Activated T-cell treated with anti-CD3 and anti-CD28 coated beads for 1 hour (primary cell): Measurements from ENCODE around the gene CRAMP1.

Source experiments
- DNase-seq: peaks from one replicate; pipeline ENCODE4 v3.0.0-alpha.2; 2020; ENCODE audit warnings: low read depth

The CRAMP1 gene

GRCh38 chr16:1635070-1635469, 22.9 kb downstream of the CRAMP1 start:
- no peak for DNase-seq

- no peak for DNase-seq
Measured at GRCh38 chr16:1637526-1637925, 25.4 kb downstream of the CRAMP1 start.

DNA sequence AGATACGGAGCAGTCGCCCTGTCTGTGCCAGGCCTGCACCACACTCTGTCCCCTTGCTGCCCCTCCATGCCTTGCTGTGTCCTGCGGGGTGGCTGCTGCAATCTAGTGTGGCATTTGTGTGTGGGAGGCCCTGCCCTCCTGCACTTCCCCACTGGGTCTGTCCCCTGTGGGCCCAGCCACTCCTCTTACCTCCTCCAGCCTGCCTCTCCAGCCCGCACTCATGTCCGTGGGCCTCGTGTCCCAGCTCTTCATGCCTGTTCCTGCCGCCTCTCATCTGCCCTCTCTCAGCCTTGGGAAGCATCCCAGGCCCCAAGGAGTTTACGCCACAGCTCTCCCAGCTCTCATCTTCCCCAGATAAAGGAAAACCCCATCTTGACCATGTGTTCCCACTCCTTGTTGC, 26.6 kb downstream of the CRAMP1 start:
- no peak for DNase-seq

- DNase-seq, result no peak
Measured at GRCh38 chr16:1639282-1639681, 27.1 kb downstream of the CRAMP1 start.

DNA sequence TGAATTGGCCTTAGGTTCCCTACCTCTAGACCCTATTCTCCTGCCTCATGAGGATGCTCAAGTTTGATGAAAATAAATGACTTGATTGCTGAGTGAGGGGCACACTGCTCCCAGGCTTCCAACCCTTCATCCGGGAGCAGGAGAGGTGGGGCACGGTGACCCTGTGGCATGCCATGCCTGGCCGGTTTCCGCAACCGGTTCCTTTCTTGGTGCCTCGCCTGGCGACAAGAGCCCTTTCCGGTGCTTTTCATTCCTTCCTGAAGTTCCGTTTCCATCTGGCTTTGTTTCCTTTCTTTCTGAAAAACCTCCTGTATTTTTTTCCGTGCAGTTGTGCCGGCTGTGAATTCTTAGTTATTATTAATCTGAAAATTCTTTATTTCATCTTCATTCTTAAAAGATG, 27.7 kb downstream of the CRAMP1 start:
- no peak for DNase-seq

- no peak for DNase-seq
Measured at GRCh38 chr16:1640261-1640941, 28.2 kb downstream of the CRAMP1 start.

DNA sequence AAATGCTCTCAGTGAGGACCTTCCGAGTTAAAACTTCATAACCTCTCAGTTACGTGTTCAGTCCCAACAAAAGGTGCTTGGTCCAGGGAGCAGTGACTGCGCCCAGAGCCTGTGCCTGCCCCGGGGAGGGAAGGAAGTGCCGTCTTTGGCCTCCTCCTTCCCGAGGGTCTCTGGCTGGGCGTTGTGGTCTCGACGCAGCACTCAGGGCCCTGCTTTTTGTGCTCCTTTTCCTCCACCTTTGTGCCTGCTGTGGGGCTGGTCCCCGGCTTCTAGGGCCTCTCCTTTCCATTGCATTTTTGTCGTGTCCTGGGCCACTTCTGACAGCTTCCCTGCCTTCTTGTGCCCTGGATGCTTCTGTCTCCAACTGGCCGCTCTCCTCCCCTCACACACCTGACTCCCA, 29.1 kb downstream of the CRAMP1 start:
- DNase-seq, result no peak

GRCh38 chr16:1642148-1642547, 30.0 kb downstream of the CRAMP1 start:
- DNase-seq, result no peak

DNA sequence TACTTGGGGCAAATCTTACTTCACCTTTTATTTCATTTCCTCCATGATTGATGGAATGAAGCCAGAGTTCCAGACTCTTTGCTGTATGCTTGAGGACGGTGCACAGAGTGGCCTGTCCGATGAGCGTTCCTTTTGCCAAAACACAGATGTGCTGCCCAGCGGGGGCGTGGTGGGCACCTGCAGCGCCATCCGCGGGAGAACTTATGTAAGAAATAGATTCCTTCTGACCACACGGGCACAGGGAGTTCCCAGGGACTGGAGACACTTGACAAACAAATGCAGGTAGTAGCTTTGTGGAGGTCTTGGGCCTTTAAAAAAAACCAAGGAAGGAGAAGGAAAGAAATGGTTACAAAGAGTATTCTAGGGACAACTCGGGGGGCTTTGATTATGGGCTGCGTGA, 30.6 kb downstream of the CRAMP1 start:
- DNase-seq, result no peak

DNA sequence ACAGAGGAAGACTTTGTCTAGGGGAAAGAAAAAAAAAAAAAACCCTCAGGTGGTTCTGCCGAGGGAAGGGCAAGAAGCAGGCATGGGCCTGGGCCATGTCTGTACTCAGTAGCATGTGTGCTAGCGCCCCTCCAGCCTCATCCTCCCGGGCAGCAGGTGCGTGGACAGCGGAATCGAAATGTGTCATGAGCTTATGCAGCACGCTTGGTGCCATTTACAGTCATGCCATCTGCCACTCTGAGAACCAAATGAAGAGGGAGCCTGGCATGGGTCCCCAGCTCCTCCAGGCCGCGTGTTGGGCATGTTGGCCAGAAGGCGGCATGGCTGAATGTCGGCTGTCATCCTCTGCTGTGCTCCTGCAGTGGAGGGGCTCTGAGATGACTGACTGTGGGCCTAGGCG, 31.4 kb downstream of the CRAMP1 start:
- no peak for DNase-seq

- peak; percentile 12 for DNase-seq
Measured at GRCh38 chr16:1645914-1646525, 33.9 kb downstream of the CRAMP1 start.

GRCh38 chr16:1647856-1648255, 35.7 kb downstream of the CRAMP1 start:
- DNase-seq, result no peak

DNA sequence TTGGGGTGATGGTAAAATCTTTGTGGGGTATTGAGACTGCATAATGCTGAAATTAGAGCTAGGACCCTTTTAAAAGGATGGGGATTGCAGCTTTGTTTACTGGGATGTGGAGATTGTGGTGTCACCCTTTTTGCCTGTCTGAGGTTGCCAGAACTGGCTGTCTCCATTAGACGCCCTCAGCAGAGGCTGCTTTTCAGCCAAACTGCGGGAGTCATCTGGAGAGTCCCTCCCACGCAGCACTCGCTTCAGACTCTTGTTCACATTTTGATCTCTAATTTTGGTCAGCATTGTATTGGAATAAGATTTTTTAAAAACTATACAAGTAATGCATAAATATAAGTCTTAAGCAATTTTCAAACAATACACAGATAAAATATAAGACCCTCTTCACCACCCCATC, 38.0 kb downstream of the CRAMP1 start:
- no peak for DNase-seq

DNA sequence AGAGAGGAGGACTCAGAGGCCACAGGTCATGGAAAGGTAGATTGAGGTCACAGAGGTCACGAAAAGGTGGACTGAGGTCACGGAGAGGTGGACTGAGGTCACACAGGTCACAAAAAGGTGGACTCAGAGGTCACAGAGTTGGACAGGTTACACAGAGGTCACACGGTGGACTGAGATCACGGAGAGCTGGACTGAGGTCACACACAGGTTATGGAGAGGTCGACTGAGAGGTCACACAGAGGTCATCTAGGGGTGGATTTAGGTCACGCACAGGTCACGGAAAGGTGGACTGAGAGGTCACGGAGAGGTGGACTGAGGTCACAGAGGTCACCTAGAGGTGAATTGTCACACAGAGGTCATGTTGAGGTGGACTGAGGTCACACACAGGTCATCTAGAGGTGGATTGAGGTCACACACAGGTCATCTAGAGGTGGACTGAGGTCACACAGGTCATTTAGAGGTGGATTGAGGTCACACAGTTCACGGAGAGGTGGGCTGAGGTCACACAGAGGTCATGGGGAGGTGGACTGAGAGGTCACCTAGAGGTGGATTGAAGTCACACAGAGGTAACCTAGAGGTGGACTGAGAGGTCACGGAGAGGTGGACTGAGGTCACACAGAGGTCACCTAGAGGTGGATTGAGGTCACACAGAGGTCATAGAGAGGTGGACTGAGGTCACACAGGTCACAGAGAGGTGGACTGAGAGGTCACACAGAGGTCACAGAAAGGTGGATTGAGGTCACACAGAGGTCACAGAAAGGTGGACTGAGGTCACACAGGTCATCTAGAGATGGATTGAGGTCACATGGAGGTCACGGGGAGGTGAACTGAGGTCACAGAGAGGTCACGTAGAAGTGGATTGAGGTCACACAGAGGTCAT, 39.2 kb downstream of the CRAMP1 start:
- DNase-seq, result no peak

- no peak for DNase-seq
Measured at GRCh38 chr16:1651974-1652312, 39.8 kb downstream of the CRAMP1 start.

DNA sequence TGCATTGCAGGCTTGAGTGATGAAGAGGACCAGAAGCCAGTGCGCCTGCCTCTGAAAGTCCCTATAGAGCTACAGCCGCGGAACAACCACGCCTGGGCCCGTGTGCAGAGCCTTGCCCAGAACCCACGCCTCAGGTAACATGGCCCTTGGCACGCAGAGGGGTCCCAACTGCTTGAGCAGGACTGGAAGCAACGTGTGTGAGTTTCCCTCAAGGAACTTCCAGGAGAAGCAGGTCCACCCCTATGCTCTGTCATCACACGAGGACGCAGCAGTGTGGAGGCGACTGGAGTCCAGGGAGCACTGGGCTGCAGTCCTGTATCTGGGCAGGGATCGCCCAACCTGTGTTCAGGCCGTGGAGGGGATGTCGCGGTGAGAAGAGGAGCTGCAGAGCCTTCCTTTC, 40.9 kb downstream of the CRAMP1 start:
- DNase-seq, result no peak

DNA sequence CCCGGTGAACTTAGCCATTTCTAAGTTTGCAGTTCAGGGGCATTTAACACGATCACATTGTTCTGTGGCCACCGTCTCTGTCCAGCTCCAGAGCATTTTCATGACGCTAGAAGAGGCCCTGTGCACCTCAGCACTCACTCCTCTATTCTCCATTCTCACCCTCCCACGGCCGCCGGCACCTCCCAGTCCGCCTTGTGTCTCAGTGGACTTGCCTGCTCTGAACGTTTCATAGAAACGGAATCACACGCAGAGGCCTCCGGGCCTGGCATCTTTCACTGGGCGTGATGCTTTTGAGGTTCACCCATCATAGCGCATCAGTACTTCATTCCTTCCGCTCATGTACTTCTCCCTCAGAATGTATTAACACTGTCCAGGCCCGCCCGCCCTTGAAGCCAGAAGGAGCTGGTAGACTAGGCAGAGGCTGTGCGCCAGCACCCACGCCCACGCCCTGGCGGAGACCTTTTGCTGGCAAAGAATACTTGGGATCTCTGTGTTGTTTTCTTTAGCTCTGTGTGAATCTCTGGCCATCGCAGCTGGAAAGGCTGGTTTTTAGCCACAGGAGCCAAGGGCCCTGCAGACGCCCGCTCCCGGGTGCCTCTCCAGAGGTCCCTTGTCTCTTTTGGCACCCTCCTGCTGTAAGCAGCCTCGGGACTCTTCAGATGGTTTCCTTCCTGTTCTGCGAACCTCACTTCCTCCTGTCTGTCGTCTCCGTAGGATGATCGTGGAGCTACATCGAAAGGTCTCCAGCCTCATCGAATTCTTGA, 42.5 kb downstream of the CRAMP1 start:
- no peak for DNase-seq

DNA sequence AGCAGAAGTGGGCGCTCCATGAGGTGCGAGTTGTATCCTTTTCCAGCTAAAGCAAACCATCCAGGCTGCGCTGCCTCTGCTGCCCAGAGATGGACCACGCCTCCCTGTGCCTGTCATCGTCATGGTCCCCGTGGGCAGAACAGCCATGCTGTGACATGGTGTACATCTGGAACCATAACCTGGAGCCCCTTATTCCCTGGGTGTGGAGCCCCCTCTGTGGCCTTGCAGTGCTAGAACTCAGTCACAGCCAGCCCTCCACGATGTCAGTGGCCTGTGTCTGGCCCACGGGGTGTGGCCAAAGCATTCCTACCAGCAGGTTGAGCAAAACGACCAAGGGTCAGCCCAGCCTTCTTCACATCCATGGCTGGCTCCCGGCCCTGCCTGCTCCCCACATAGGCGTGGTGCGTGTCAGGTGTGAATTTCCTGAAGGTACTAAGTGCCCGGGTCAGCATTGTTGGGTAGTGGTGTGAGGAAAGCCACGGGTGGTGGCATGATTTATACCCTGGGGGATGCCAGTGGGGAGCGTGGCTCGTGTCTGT, 43.2 kb downstream of the CRAMP1 start:
- DNase-seq, result no peak

DNA sequence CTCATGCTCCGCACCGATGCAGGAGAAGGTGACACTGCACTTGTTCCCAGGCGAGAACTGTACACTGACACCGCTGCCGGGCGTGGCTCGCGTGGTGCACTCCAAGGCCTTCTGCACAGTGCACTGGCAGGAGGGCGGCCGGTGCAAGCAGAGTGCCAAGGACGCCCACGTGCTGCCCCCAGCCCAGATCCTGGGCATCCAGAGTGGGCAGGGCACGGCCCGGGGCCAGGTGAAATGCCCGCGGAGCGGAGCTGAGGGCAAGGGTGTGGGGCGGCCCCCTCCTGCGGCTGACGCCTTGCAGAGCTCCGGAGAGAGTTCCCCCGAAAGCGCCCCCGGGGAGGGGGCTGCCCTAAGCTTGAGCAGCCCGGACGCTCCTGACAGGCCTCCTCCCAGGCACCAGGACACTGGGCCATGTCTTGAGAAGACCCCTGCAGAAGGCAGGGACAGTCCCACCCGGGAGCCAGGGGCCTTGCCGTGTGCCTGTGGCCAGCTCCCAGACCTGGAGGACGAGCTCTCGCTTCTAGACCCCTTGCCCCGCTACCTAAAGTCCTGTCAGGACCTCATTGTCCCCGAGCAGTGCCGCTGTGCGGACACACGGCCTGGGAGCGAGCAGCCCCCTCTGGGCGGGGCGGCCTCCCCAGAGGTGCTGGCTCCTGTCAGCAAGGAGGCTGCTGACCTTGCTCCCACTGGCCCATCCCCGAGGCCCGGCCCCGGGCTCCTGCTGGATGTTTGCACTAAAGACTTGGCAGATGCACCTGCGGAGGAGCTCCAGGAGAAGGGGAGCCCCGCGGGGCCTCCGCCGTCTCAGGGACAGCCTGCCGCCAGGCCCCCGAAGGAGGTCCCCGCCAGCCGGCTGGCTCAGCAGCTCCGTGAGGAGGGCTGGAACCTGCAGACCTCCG, 44.0 kb downstream of the CRAMP1 start:
- no peak for DNase-seq

DNA sequence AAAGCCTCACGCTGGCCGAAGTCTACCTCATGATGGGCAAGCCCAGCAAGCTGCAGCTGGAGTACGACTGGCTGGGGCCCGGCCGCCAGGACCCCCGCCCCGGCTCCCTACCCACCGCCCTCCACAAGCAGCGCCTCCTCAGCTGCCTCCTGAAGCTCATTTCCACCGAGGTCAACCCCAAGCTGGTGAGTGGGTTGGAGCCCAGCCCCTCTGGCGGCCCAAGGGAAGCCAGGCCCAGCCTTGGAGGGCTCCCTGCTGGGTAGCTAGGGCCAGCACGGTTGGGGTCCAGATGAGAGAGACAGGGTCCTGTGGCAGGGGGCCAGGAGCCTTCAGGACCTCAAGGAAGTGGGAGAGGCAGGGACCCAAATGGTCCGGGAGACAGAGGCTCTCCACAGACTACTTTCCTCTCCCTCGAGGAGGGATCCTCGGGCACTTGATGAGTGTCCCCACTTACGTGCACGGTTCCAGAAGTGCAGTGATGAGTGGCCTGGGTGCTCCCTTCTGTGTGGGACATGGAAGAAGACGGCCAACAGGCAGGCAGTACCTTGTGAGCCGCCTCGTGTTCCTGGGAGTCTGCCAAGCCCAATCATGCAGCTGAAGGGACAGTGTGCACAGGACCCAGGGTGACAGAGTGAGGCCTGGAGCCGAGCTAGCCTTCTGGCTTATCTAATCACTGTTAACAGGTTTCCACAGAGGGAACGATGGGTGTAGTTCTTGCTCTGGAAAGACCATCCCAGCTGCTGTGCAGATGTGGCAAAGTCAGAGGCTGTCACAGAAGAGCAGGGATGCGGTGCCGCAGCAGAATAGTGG, 44.9 kb downstream of the CRAMP1 start:
- no peak for DNase-seq
